SK-N-SH (cell line): ENCODE data around the gene JAZF1. TPM values are rescaled to one million over a fixed set of nuclear protein-coding genes. Genes with fewer than 3 reads are reported as not detected.

Experiments used
- CTCF ChIA-PET: fragments of 300-600, 350-600 bp; formaldehyde crosslinking; extraction: SDS; loops from one replicate; lab custom pipeline; 2021; lab: Yijun Ruan, JAX
- POLR2A ChIA-PET: fragments of 350-600 bp; sonication (Branson Sonifier 250); formaldehyde crosslinking; extraction: SDS; loops from one replicate; lab custom pipeline; 2020; ENCODE audit warnings: antibody characterized with exemption, inconsistent platforms; lab: Yijun Ruan, JAX
- DNase-seq: peaks from one replicate; pipeline ENCODE4 v3.0.0; 2012
- H2AFZ ChIP-seq: fragments of 200-600 bp; sonication (generic); 2 replicates; pipeline ENCODE4 v1.8.1; 2016; ENCODE audit warnings: antibody characterized with exemption, mild to moderate bottlenecking, low read depth
- H3F3A ChIP-seq: fragments of 200-600 bp; sonication (generic); replicated peaks from 2 replicates; pipeline ENCODE3; 2016; ENCODE audit warnings: antibody characterized with exemption, mild to moderate bottlenecking; ENCODE audit not compliant: insufficient read depth
- H3K27ac ChIP-seq, 2 experiments: fragments of 200-500 bp in 1 of 2; fragments of 200-600 bp in 1 of 2; sonication (Bioruptor generic) in 1 of 2; sonication (generic), shearing (Covaris generic) in 1 of 2; 2 replicates each; pipeline versions ENCODE4 v1.5.1 to v1.6.1; 2014 to 2016; ENCODE audit warnings: low read depth in 2 of 2, inconsistent platforms in 1 of 2, low read length in 1 of 2, mild to moderate bottlenecking in 1 of 2, mixed read lengths in 1 of 2
- H3K27me3 ChIP-seq: fragments of 200-600 bp; sonication (generic), shearing (Covaris generic); 2 replicates; pipeline ENCODE4 v1.6.1; 2016; ENCODE audit warnings: mixed run types; ENCODE audit not compliant: insufficient read depth
- H3K36me3 ChIP-seq, 2 experiments: fragments of 200-500 bp in 1 of 2; fragments of 200-600 bp in 1 of 2; sonication (Bioruptor generic) in 1 of 2; sonication (generic) in 1 of 2; replicated peaks in 1 of 2; 2 replicates each; pipeline versions ENCODE3 to v1.5.1; 2014 to 2016; ENCODE audit warnings: low read length in 1 of 2, mild to moderate bottlenecking in 1 of 2; ENCODE audit not compliant: insufficient read depth in 2 of 2, control insufficient read depth in 1 of 2
- H3K4me1 ChIP-seq, 2 experiments: fragments of 200-500 bp in 1 of 2; fragments of 200-600 bp in 1 of 2; sonication (Bioruptor generic) in 1 of 2; sonication (generic), shearing (Covaris generic) in 1 of 2; 2 replicates each; pipeline versions ENCODE4 v1.5.1 to v1.6.1; 2014 to 2016; ENCODE audit warnings: low read depth in 1 of 2, low read length in 1 of 2, mixed run types in 1 of 2; ENCODE audit not compliant: insufficient read depth in 2 of 2, control insufficient read depth in 1 of 2
- H3K4me2 ChIP-seq: fragments of 200-600 bp; sonication (generic), shearing (Covaris generic); 2 replicates; pipeline ENCODE4 v1.6.1; 2017; ENCODE audit warnings: mixed run types
- H3K4me3 ChIP-seq, 2 experiments: fragments of 200-500 bp in 1 of 2; fragments of 200-600 bp in 1 of 2; sonication (Bioruptor generic) in 1 of 2; sonication (generic), shearing (Covaris generic) in 1 of 2; 2 replicates each; pipeline versions ENCODE4 v1.5.1 to v1.8.1; 2014 to 2016; ENCODE audit warnings: low read depth in 2 of 2, inconsistent platforms in 1 of 2, low read length in 1 of 2, mild to moderate bottlenecking in 1 of 2, mixed read lengths in 1 of 2, moderate library complexity in 1 of 2
- H3K79me2 ChIP-seq: fragments of 200-600 bp; sonication (generic); 2 replicates; pipeline ENCODE4 v1.8.1; 2017; ENCODE audit warnings: mild to moderate bottlenecking; ENCODE audit not compliant: insufficient read depth
- H3K9ac ChIP-seq: fragments of 200-600 bp; sonication (generic); 2 replicates; pipeline ENCODE4 v1.6.1; 2017; ENCODE audit warnings: mixed run types
- H3K9me2 ChIP-seq: fragments of 200-600 bp; sonication (generic); 2 replicates; pipeline ENCODE4 v1.6.1; 2017; ENCODE audit warnings: mixed run types
- H3K9me3 ChIP-seq: fragments of 200-600 bp; sonication (generic); 2 replicates; pipeline ENCODE4 v1.6.1; 2017; ENCODE audit warnings: mixed run types, mild to moderate bottlenecking, moderate library complexity
- H4K20me1 ChIP-seq: fragments of 200-600 bp; sonication (generic); 2 replicates; pipeline ENCODE4 v1.6.1; 2017; ENCODE audit warnings: mild to moderate bottlenecking, mixed run types; ENCODE audit not compliant: insufficient read depth
- EP300 ChIP-seq, 2 experiments: IDR thresholded peaks; 2 replicates each; pipeline versions ENCODE4 v1.4.0 to v1.6.1; 2012; ENCODE audit warnings: borderline replicate concordance in 1 of 2, low read depth in 1 of 2, low read length in 1 of 2
- EZH2phosphoT487 ChIP-seq: fragments of 200-600 bp; sonication (generic); IDR thresholded peaks from 2 replicates; pipeline ENCODE4 v1.6.1; 2017; ENCODE audit warnings: low read depth, mixed run types, mild to moderate bottlenecking, antibody characterized with exemption, moderate library complexity, borderline replicate concordance
- FOXM1 ChIP-seq: IDR thresholded peaks from 2 replicates; pipeline ENCODE4 v1.4.0; 2012; ENCODE audit warnings: low read depth, mild to moderate bottlenecking
- IRF3 ChIP-seq: fragments of 150-350 bp; IDR thresholded peaks from 2 replicates; pipeline ENCODE4 v1.6.1; 2016; ENCODE audit warnings: mild to moderate bottlenecking, low read depth, low read length
- JUND ChIP-seq: IDR thresholded peaks from 2 replicates; pipeline ENCODE4 v1.4.0; 2012
- MAX ChIP-seq: IDR thresholded peaks from 2 replicates; pipeline ENCODE4 v1.4.0; 2012; ENCODE audit warnings: low read depth
- MXI1 ChIP-seq: IDR thresholded peaks from 2 replicates; pipeline ENCODE4 v1.6.1; 2012; ENCODE audit warnings: mild to moderate bottlenecking, low read depth, low read length, improper control_type of control experiment
- NRF1 ChIP-seq: IDR thresholded peaks from 2 replicates; pipeline ENCODE4 v1.6.1; 2012; ENCODE audit warnings: low read depth, mild to moderate bottlenecking, low read length
- POLR2AphosphoS5 ChIP-seq: IDR thresholded peaks from 2 replicates; pipeline ENCODE4 v1.6.1; 2012; ENCODE audit warnings: low read depth, low read length
- RFX5 ChIP-seq: IDR thresholded peaks from 2 replicates; pipeline ENCODE4 v1.6.1; 2012; ENCODE audit warnings: mild to moderate bottlenecking, improper control_type of control experiment, low read length
- RXRA ChIP-seq: IDR thresholded peaks from 2 replicates; pipeline ENCODE4 v1.4.0; 2012; ENCODE audit warnings: low read depth, mild to moderate bottlenecking, borderline replicate concordance
- USF2 ChIP-seq: fragments of 150-350 bp; IDR thresholded peaks from 2 replicates; pipeline ENCODE4 v1.6.1; 2017; ENCODE audit warnings: antibody characterized with exemption, low read length, low read depth, borderline replicate concordance
- YY1 ChIP-seq: IDR thresholded peaks from 2 replicates; pipeline ENCODE4 v1.4.0; 2012; ENCODE audit warnings: low read depth, mild to moderate bottlenecking
- ZBTB33 ChIP-seq: IDR thresholded peaks from 2 replicates; pipeline ENCODE4 v1.4.0; 2012; ENCODE audit warnings: low read depth, borderline replicate concordance
- WGBS: methylation state at CpG from one replicate; pipeline ENCODE4 v1.1.6; 2017; ENCODE audit warnings: low lambda C conversion rate; 5-methylcytosine and 5-hydroxymethylcytosine counted together
- polyA plus RNA-seq, 3 experiments: library from polyadenylated mRNA; depleted of rRNA; stranded (reverse); fragments of >200 nt; gene quantifications; 2 replicates each; pipeline ENCODE4 v1.2.3, GENCODE V29; 2012
- TF ChIP-seq, protein P1 (sequence below): IDR thresholded peaks from 2 replicates; pipeline ENCODE4 v1.4.0; 2012; ENCODE audit warnings: low read depth, borderline replicate concordance
- TF ChIP-seq, protein P2 (sequence below): IDR thresholded peaks from 2 replicates; pipeline ENCODE4; 2012

The JAZF1 gene
- polyA plus RNA-seq, 1 of the 3 experiments (the other 2 are of a cell fraction) = 1.7 TPM

- no peak overlapping the region for H3K27ac ChIP-seq
Measured at GRCh38 chr7:28128608-28129007, 52.0 kb downstream of the JAZF1 start.

GRCh38 chr7:28126410-28127041 lies 54.1 kb downstream of the JAZF1 start:
- H3K4me3 ChIP-seq = no peak overlapping the region
- POLR2A ChIA-PET = no interaction called here
- H3K27ac ChIP-seq = no peak overlapping the region
- no peak overlapping the region for H2AFZ ChIP-seq
- no peaks in the 10 kb centered on the region for H3K9me3 ChIP-seq
- no peaks in the 10 kb centered on the region for H3K27me3 ChIP-seq
- no peaks in the 10 kb centered on the region for H3K9me2 ChIP-seq
- 82% methylated on average over 5 of the region's 5 CpGs for WGBS
- H3K79me2 ChIP-seq = no peaks in the 10 kb centered on the region
- no peaks in the 10 kb centered on the region for H3F3A ChIP-seq
- H3K36me3 ChIP-seq = no peaks in the 10 kb centered on the region
- CTCF ChIA-PET = interaction anchor here (0.8 to 5.1 kb wide), 3 partner anchors 29 to 65 kb away, joined by 3 to 28 read pairs (median 9); no protein-coding TSS in a partner anchor
- peaks cover 0 to 5% of the 10 kb centered on the region in 2 experiments; a peak in 1 of 4 replicates for H3K4me1 ChIP-seq
- DNase-seq = no peak
- no peaks in the 10 kb centered on the region for H4K20me1 ChIP-seq
- H3K4me2 ChIP-seq = no peak overlapping the region
- no peak overlapping the region for H3K9ac ChIP-seq
- TF ChIP-seq USF2 = no peak
- no peak for TF ChIP-seq NRF1
- TF ChIP-seq, protein P1, sequence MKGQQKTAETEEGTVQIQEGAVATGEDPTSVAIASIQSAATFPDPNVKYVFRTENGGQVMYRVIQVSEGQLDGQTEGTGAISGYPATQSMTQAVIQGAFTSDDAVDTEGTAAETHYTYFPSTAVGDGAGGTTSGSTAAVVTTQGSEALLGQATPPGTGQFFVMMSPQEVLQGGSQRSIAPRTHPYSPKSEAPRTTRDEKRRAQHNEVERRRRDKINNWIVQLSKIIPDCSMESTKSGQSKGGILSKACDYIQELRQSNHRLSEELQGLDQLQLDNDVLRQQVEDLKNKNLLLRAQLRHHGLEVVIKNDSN = no peak
- no peak for TF ChIP-seq MXI1
- no peak for TF ChIP-seq MAX
- TF ChIP-seq POLR2AphosphoS5 = no peak
- no peak for TF ChIP-seq IRF3
- no peak for TF ChIP-seq RXRA
- no peak for TF ChIP-seq JUND
- no peak for TF ChIP-seq EZH2phosphoT487
- TF ChIP-seq, protein P2, sequence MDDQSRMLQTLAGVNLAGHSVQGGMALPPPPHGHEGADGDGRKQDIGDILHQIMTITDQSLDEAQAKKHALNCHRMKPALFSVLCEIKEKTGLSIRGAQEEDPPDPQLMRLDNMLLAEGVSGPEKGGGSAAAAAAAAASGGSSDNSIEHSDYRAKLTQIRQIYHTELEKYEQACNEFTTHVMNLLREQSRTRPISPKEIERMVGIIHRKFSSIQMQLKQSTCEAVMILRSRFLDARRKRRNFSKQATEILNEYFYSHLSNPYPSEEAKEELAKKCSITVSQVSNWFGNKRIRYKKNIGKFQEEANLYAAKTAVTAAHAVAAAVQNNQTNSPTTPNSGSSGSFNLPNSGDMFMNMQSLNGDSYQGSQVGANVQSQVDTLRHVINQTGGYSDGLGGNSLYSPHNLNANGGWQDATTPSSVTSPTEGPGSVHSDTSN = no peak

More at GRCh38 chr7:28128608-28129007, 52.0 kb downstream of the JAZF1 start:
- Histone ChIP-seq H3K9ac (no peak overlapping the region), H3K9me2 (no peaks in the 10 kb centered on the region), H3K9me3 (no peaks in the 10 kb centered on the region), H3K79me2 (no peaks in the 10 kb centered on the region), H4K20me1 (no peaks in the 10 kb centered on the region), H3K27me3 (no peaks in the 10 kb centered on the region), H3K4me2 (no peak overlapping the region), H3K4me3 (no peak overlapping the region), H3K4me1 (peaks cover 5 to 11% of the 10 kb centered on the region in 2 experiments; a peak in 2 of 4 replicates), H2AFZ (no peak overlapping the region), H3F3A (no peaks in the 10 kb centered on the region), H3K36me3 (no peaks in the 10 kb centered on the region)
- ChIA-PET CTCF (interaction anchor here (1.5 to 5.1 kb wide), 2 partner anchors 15 to 31 kb away, joined by 8 to 28 read pairs; no protein-coding TSS in a partner anchor), POLR2A (no interaction called here)
- TF ChIP-seq YY1 = no peak
- no peak for TF ChIP-seq ZBTB33
- no peak for TF ChIP-seq RXRA
- no peak for TF ChIP-seq IRF3
- no peak for TF ChIP-seq FOXM1
- no peak for TF ChIP-seq RFX5
- TF ChIP-seq EP300 (IDR thresholded peaks at IDR 0.05; ENCODE audit: borderline replicate concordance in 1 of 2, low read depth in 1 of 2, low read length in 1 of 2) = no peak
- no peak for DNase-seq
